Astrocyte of the cerebellum (primary cell): ENCODE data around the gene CDC73.
"Not testable (repeated sequence)": the region's sequence is repeated elsewhere in the genome, so short reads cannot be mapped to it uniquely, and the experiment has no call there.

Experiments used
- DNase-seq: peaks from one replicate; pipeline ENCODE4 v3.0.0-alpha.2; 2011; ENCODE audit warnings: low read depth
- H3K4me3 ChIP-seq: 2 replicates; pipeline ENCODE4 v1.5.1; 2011; ENCODE audit warnings: mild to moderate bottlenecking, low read depth, low read length, moderate library complexity
- in situ Hi-C: cut with HindIII; loops from 2 replicates; pipeline ENCODE4 v1.10.0; 2017; ENCODE audit warnings: low sequenced_read_pairs
- TF ChIP-seq, protein P1 (sequence below): IDR thresholded peaks from 2 replicates; pipeline ENCODE4 v1.5.1; 2012; ENCODE audit warnings: low read length, low read depth, moderate library complexity, mild to moderate bottlenecking; ENCODE audit errors: missing control alignments

CDC73 gene

DNA sequence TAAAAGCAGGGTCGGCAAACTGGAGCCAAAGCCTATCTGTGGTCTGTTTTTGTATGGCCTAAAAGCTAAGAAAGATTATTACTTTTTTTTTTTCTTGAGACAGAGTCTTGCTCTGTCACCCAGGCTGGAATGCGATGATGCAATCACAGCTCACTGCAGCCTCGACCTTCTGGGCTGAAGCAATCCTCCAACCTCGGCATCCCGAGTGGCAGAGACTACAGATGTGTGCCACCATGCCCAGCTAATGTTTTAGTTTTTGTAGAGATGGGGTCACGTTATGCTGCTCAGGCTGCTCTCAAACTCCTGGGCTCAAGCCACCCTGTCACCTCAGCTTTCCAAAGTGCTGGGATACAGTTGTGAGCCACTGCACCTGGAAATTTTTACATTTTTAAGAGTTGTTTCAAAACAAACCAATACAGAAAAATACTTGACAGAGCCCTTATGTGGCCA lies 10.2 kb upstream of the CDC73 start:
- H3K4me3 ChIP-seq, result no peak overlapping the region
- peak; percentile 27 for DNase-seq
- TF ChIP-seq, protein P1, sequence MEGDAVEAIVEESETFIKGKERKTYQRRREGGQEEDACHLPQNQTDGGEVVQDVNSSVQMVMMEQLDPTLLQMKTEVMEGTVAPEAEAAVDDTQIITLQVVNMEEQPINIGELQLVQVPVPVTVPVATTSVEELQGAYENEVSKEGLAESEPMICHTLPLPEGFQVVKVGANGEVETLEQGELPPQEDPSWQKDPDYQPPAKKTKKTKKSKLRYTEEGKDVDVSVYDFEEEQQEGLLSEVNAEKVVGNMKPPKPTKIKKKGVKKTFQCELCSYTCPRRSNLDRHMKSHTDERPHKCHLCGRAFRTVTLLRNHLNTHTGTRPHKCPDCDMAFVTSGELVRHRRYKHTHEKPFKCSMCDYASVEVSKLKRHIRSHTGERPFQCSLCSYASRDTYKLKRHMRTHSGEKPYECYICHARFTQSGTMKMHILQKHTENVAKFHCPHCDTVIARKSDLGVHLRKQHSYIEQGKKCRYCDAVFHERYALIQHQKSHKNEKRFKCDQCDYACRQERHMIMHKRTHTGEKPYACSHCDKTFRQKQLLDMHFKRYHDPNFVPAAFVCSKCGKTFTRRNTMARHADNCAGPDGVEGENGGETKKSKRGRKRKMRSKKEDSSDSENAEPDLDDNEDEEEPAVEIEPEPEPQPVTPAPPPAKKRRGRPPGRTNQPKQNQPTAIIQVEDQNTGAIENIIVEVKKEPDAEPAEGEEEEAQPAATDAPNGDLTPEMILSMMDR, result no peak
- in situ Hi-C loops, result no loop called here

DNA sequence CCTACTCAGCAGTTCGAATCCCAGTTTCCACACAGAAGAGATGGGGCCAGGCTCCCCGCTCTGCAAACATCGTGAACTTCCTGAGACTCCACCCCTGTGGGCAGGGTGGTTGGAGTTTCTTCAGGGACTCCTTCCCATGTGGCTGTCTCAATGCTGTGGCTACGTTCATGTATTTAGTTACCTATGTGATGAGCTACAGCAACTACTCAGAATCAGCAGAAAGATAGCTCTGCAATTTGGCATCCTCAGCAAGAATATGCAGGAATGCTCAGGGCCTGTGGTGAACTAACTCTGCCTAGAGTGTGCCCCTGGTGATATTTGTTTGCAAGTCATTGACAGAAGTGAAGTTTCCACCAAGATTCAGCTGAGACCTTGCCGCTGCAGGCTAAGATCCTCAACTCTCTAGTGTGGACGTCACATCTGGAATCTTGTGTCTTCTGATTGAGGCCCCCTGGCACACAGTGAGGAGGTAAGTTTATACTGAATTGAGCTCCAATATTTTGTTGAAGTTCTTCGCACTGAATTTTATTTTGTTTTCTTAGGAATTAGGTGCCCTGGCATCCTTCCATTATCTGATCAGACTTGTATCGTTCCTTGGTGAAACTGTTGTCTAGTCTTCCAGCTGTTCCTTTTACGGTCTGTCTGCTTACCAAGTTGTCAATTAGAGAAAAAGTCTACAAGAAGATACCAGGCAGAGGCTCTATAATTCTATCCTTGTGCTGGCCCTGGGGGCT lies 8.4 kb upstream of the CDC73 start:
- no peak overlapping the region for H3K4me3 ChIP-seq
- no peak for DNase-seq
- in situ Hi-C loops, result no loop called here
- TF ChIP-seq, protein P1, result no peak

DNA sequence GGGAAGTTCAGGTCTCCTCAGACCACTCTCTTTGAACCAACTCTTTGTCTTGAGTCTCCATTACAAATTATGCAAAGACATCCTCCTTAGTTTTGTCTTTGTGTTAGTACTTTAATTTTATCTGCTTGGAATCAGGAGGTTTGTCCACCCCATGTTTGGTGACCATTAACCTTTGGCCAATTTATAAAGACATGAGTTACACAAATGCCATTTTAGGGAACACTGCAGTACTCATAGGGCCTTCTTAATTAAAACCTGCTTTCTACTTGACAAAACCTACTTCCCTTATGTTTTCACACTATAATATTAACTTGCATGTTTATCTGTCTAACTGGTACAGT lies 7.9 kb upstream of the CDC73 start:
- no peak for DNase-seq
- TF ChIP-seq, protein P1, result no peak
- no peak overlapping the region for H3K4me3 ChIP-seq
- in situ Hi-C loops, result no loop called here

DNA sequence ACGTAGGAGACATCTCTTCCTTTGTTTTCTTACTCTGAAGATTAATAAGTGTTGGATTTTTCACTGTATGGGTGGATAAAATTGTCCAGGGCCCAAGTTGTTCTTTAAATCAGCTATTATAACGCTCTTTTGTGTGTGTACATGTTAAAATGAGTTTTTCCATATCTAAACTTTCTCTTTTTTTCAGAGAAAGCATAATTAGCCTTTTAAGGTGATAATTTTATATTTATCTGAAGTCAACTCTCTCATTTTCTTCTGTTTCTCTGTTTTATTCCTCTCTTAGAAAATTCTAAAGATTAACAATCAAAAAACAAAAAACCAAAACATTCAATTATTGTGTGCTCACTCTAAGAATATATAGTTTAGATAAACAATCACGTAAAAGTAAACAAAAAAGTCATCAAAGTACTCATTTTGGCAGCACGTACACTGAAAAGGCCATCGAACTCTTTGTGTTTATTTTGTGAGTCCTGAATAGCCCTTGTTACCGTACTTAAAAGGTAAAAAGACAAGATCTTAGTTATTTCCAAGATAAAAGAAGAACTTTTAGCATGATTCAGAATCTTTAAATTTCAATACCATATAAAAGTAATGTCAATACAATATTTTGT lies 7.2 kb upstream of the CDC73 start:
- in situ Hi-C loops, result no loop called here
- H3K4me3 ChIP-seq, result no peak overlapping the region
- no peak for DNase-seq
- TF ChIP-seq, protein P1, result no peak

GRCh38 chr1:193115629-193116227 lies 6.1 kb upstream of the CDC73 start:
- in situ Hi-C loops, result no loop called here
- no peak overlapping the region for H3K4me3 ChIP-seq
- peak; percentile 95 for DNase-seq
- TF ChIP-seq, protein P1, result no peak

DNA sequence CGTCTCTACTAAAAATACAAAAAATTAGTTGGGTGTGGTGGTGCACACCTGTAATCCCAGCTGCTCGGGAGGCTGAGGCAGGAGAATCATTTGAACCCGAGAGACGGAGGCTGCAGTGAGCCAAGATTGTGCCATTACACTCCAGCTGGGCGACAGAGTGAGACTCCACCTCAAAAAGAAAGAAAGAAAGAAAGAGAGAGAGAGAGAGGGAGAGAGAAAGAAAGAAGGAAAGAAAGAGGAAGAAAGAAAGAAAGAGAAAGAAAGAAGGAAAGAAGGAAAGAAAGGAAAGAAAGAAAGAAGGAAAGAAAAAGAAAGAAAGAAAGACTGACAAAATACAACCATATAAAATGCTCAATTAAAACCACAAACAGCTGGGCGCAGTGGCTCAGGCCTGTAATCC lies 4.7 kb upstream of the CDC73 start:
- in situ Hi-C loops, DNase-seq, H3K4me3 ChIP-seq: not testable (repeated sequence)

DNA sequence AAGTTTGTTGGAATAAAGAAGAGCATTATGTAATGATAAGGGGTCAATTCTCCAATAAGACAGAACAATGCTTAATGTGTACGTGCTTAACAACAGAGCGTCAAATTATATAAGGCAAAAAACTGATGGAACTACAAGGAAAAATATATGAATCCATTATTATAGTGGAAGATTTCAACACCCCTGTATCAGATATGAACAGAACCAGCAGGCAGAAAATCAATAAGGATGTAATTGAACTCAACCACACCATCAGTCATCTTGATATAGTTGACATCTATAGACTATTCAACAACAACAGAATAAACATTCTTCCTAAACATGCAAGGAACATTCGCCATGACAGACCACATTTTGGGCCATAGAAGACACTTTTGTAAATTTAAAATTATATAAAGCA lies 3.6 kb upstream of the CDC73 start:
- TF ChIP-seq, protein P1, result no peak
- in situ Hi-C loops, result no loop called here

More for the DNA sequence above, 3.6 kb upstream of the CDC73 start:
- H3K4me3 ChIP-seq, result no peak overlapping the region
- no peak for DNase-seq
